Measurements from ENCODE around the gene CHIT1.

The CHIT1 gene

GRCh38 chr1:203184467-203184866, 45.0 kb downstream of the CHIT1 start:
- TF ChIP-seq ZNF274 (IDR thresholded peaks at IDR 0.05; ENCODE audit: low read depth, low read length), result no peak
- H3K4me3 ChIP-seq (ENCODE audit: low read length), result no peak overlapping the region

GRCh38 chr1:203183828-203184227, 45.6 kb downstream of the CHIT1 start:
- no peak overlapping the region for H3K4me3 ChIP-seq (ENCODE audit: low read length)
- no peak for TF ChIP-seq ZNF274 (IDR thresholded peaks at IDR 0.05; ENCODE audit: low read depth, low read length)

GRCh38 chr1:203182387-203182953, 47.0 kb downstream of the CHIT1 start:
- no peak overlapping the region for H3K4me3 ChIP-seq (ENCODE audit: low read length)
- TF ChIP-seq ZNF274 (IDR thresholded peaks at IDR 0.05; ENCODE audit: low read depth, low read length), result no peak

- no peak for TF ChIP-seq ZNF274 (IDR thresholded peaks at IDR 0.05; ENCODE audit: low read depth, low read length)
- no peak overlapping the region for H3K4me3 ChIP-seq (ENCODE audit: low read length)
Measured at GRCh38 chr1:203181586-203182386, 47.7 kb downstream of the CHIT1 start.

GRCh38 chr1:203180611-203181330, 48.7 kb downstream of the CHIT1 start:
- TF ChIP-seq ZNF274 (IDR thresholded peaks at IDR 0.05; ENCODE audit: low read depth, low read length), result no peak
- no peak overlapping the region for H3K4me3 ChIP-seq (ENCODE audit: low read length)

GRCh38 chr1:203179667-203180005, 49.8 kb downstream of the CHIT1 start:
- H3K4me3 ChIP-seq (ENCODE audit: low read length), result no peak overlapping the region
- TF ChIP-seq ZNF274 (IDR thresholded peaks at IDR 0.05; ENCODE audit: low read depth, low read length), result no peak

GRCh38 chr1:203178821-203179666, 50.4 kb downstream of the CHIT1 start:
- H3K4me3 ChIP-seq (ENCODE audit: low read length), result no peak overlapping the region

GRCh38 chr1:203178083-203178482, 51.4 kb downstream of the CHIT1 start:
- TF ChIP-seq ZNF274 (IDR thresholded peaks at IDR 0.05; ENCODE audit: low read depth, low read length), result no peak
- H3K4me3 ChIP-seq (ENCODE audit: low read length), result no peak overlapping the region

More at GRCh38 chr1:203178821-203179666, 50.4 kb downstream of the CHIT1 start:
- TF ChIP-seq ZNF274 (IDR thresholded peaks at IDR 0.05; ENCODE audit: low read depth, low read length), result no peak

- TF ChIP-seq ZNF274 (IDR thresholded peaks at IDR 0.05; ENCODE audit: low read depth, low read length), result no peak
- H3K4me3 ChIP-seq (ENCODE audit: low read length), result no peak overlapping the region
Measured at GRCh38 chr1:203177470-203178039, 51.9 kb downstream of the CHIT1 start.

- no peak for TF ChIP-seq ZNF274 (IDR thresholded peaks at IDR 0.05; ENCODE audit: low read depth, low read length)
- H3K4me3 ChIP-seq (ENCODE audit: low read length), result no peak overlapping the region
Measured at GRCh38 chr1:203177036-203177405, 52.5 kb downstream of the CHIT1 start.

- H3K4me3 ChIP-seq (ENCODE audit: low read length), result no peak overlapping the region
- no peak for TF ChIP-seq ZNF274 (IDR thresholded peaks at IDR 0.05; ENCODE audit: low read depth, low read length)
Measured at GRCh38 chr1:203176273-203177035, 53.0 kb downstream of the CHIT1 start.

- no peak overlapping the region for H3K4me3 ChIP-seq (ENCODE audit: low read length)
- no peak for TF ChIP-seq ZNF274 (IDR thresholded peaks at IDR 0.05; ENCODE audit: low read depth, low read length)
Measured at GRCh38 chr1:203175827-203176241, 53.6 kb downstream of the CHIT1 start.

- no peak for TF ChIP-seq ZNF274 (IDR thresholded peaks at IDR 0.05; ENCODE audit: low read depth, low read length)
Measured at GRCh38 chr1:203175237-203175826, 54.1 kb downstream of the CHIT1 start, which contains the start of gene MYBPH. MYBPH (minus strand) TSS chr1:203175826; CDS start chr1:203175755, 71 bp downstream.

More at GRCh38 chr1:203175237-203175826, 54.1 kb downstream of the CHIT1 start, which contains the start of gene MYBPH:
- H3K4me3 ChIP-seq (ENCODE audit: low read length), result no peak within 1 kb of the TSS

Measured in GM08714 (cell line).